Activated CD4-positive, CD25-positive, alpha-beta regulatory T cell treated with anti-CD3 and anti-CD28 coated beads, Interleukin-2, amount 50 U/mL, for 72 hours (primary cell): ENCODE measurements around the gene CCDC154.
"Not testable (repeated sequence)": the region's sequence is repeated elsewhere in the genome, so short reads cannot be mapped to it uniquely, and the experiment has no call there.

Experiments
- DNase-seq: peaks from one replicate; pipeline ENCODE4 v3.0.0; 2021

Gene CCDC154

GRCh38 chr16:1455190-1456171 lies 11.1 kb upstream of the CCDC154 start:
- DNase-seq, result no peak

- no peak for DNase-seq
Observed at GRCh38 chr16:1454561-1454960, 10.2 kb upstream of the CCDC154 start.

- no peak for DNase-seq
Observed at GRCh38 chr16:1453316-1453715, 9.0 kb upstream of the CCDC154 start.

- no peak for DNase-seq
Observed at GRCh38 chr16:1452530-1452929, 8.2 kb upstream of the CCDC154 start.

GRCh38 chr16:1451702-1452392 lies 7.5 kb upstream of the CCDC154 start:
- no peak for DNase-seq

- DNase-seq, result no peak
Observed at GRCh38 chr16:1450841-1451240, 6.5 kb upstream of the CCDC154 start.

GRCh38 chr16:1450218-1450617 lies 5.9 kb upstream of the CCDC154 start:
- no peak for DNase-seq

- DNase-seq, result no peak
Observed at GRCh38 chr16:1449201-1449788, 4.9 kb upstream of the CCDC154 start.

GRCh38 chr16:1448536-1449116 lies 4.3 kb upstream of the CCDC154 start:
- DNase-seq, result no peak

- DNase-seq, result no peak
Observed at GRCh38 chr16:1447965-1448364, 3.6 kb upstream of the CCDC154 start.

GRCh38 chr16:1446296-1447080 lies 2.1 kb upstream of the CCDC154 start:
- no peak for DNase-seq

GRCh38 chr16:1445518-1446203 lies 1.3 kb upstream of the CCDC154 start:
- DNase-seq, result no peak

- no peak for DNase-seq
Observed at GRCh38 chr16:1444730-1445517, 568 bp upstream of the CCDC154 start.

- no peak for DNase-seq
Observed at GRCh38 chr16:1443403-1443973, 868 bp downstream of the CCDC154 start.

- DNase-seq, result no peak
Observed at GRCh38 chr16:1442697-1443096, 1.7 kb downstream of the CCDC154 start.

GRCh38 chr16:1441391-1441829 lies 2.9 kb downstream of the CCDC154 start:
- no peak for DNase-seq

- DNase-seq, result not testable (repeated sequence)
Observed at GRCh38 chr16:1439699-1440074, 4.7 kb downstream of the CCDC154 start.

- DNase-seq, result no peak
Observed at GRCh38 chr16:1439058-1439698, 5.2 kb downstream of the CCDC154 start.

GRCh38 chr16:1438229-1439057 lies 5.9 kb downstream of the CCDC154 start:
- no peak for DNase-seq
